Heart right ventricle (tissue), 16 donors: ENCODE measurements around the gene TBC1D14. TPM values are rescaled to one million over a fixed set of nuclear protein-coding genes. Genes with fewer than 3 reads are reported as not detected.
"Not testable (repeated sequence)": the region's sequence is repeated elsewhere in the genome, so short reads cannot be mapped to it uniquely, and the experiment has no call there.

Experiments
- ATAC-seq, 8 donors: fragments of 200-7000 bp; cut with Tn5 transposase; one replicate each; pipeline ENCODE4 v1.9.1; 2020; ENCODE audit warnings: mild to moderate bottlenecking in 8 of 8, moderate library complexity in 8 of 8, moderate number of reproducible peaks in 1 of 8
- DNase-seq, 2 donors: peaks; one replicate each; pipeline ENCODE4 v3.0.0-alpha.2; 2020
- H3K27ac ChIP-seq, 10 donors: fragments of 200-600 bp; sonication (generic) in 2 of 10; one replicate each; pipeline versions ENCODE4 v1.5.0 to v1.8.0; 2020 to 2022; ENCODE audit warnings: mild to moderate bottlenecking in 3 of 10
- H3K27me3 ChIP-seq, 7 donors: fragments of 200-600 bp; one replicate each; pipeline ENCODE4 v1.8.0; 2021 to 2022; ENCODE audit warnings: mild to moderate bottlenecking in 2 of 7
- H3K36me3 ChIP-seq, 9 donors: fragments of 200-600 bp; sonication (generic) in 1 of 9; one replicate each; pipeline versions ENCODE4 v1.5.0 to v1.8.0; 2020 to 2022; ENCODE audit warnings: mild to moderate bottlenecking in 2 of 9
- H3K4me1 ChIP-seq, 9 donors: fragments of 200-600 bp; sonication (generic) in 1 of 9; one replicate each; pipeline versions ENCODE4 v1.5.0 to v1.8.0; 2020 to 2022; ENCODE audit warnings: mild to moderate bottlenecking in 4 of 9
- H3K4me3 ChIP-seq, 10 donors: fragments of 200-600 bp; sonication (generic) in 2 of 10; one replicate each; pipeline versions ENCODE4 v1.5.0 to v1.8.0; 2020 to 2022; ENCODE audit warnings: mild to moderate bottlenecking in 7 of 10, moderate library complexity in 2 of 10
- H3K9me3 ChIP-seq, 11 donors: fragments of 200-600 bp in 10 of 11; sonication (generic) in 2 of 11; one replicate each; pipeline versions ENCODE4 v1.5.0 to v1.8.0; 2013 to 2022; ENCODE audit warnings: mild to moderate bottlenecking in 2 of 11, control low read depth in 1 of 11, moderate library complexity in 1 of 11
- CTCF ChIP-seq, 9 donors: fragments of 200-600 bp; sonication (generic) in 2 of 9; IDR thresholded peaks; one replicate each; pipeline versions ENCODE4 v1.5.0 to v1.8.0; 2021 to 2022; ENCODE audit warnings: antibody characterized with exemption in 9 of 9, mild to moderate bottlenecking in 5 of 9, moderate library complexity in 1 of 9
- WGBS, 2 donors: extraction: QIAGEN DNeasy Blood & Tissue Kit; methylation state at CpG; one replicate each; pipeline ENCODE4 v1.1.7; 2013; ENCODE audit warnings: inconsistent platforms in 1 of 2; 5-methylcytosine and 5-hydroxymethylcytosine counted together
- intact Hi-C, 10 donors: fragments of 100-400 bp; cut with DNase I; formaldehyde crosslinking; loops; one replicate each; pipeline versions ENCODE4 v1.11.1 to v1.14.2; 2022
- polyA plus RNA-seq, 2 donors: library from polyadenylated mRNA; stranded (reverse); fragments of 200-250 nt; gene quantifications; one replicate each; pipeline ENCODE4 v1.2.3, GENCODE V29; 2013
- total RNA-seq, 10 donors: library from RNA; stranded (reverse); fragmentation: NEBNext Ultra II Directional in 3 of 10; extraction: Animal tissue kit (Norgen Biotek cat#: 25700) in 3 of 10; gene quantifications; one replicate each; pipeline versions ENCODE4 v1.2.1 to v1.2.4, GENCODE V29; 2021 to 2023
- donor health status: Arrhythmogenic right ventricular cardiomyopathy.
- donor health status: ischemic (EF 13 %, LVEDD 7.1; RV severe dilation, severe dysfunction).
- donor health status: healthy with polysubstance abuse.
- donor health status: DM: no; HTN: yes; CAD: no.
- donor health status: DM: no; HTN: no; CAD: no.
- donor health status: ischemic (EF 25% LVEDD 6.9; RV normal size, moderate dysfunction).
- donor health status: ischemic (EF 25% LVEDD 5.7; RV mildly dilated, moderate dysfunction).
- donor health status: healthy.
- donor health status: DM: yes; HTN: yes; CAD: no.
- donor health status: Ischemic cardiomyopathy.
- donor health status: ischemic (EF 35%, LVEDD 5.7; RV mildly dilated, moderate dysfunction).
- donor health status: nonischemic (EF 11% LVEDD 7.7; RV severe dilation, severe dysfunction).
- donor health status: DM: yes; HTN: yes; CAD: no.
- donor health status: PGD.
- donor health status: ischemic (EF 29% LVEDD 5.4; RV normal size, mild dysfunction).
- donor health status: nonischemic (EF 23%, LVEDD 6.1; RV moderate dilation, normal function).

Gene TBC1D14
- total and polyA plus RNA-seq, 12 donors = 10.5 to 43.7 (median 32.6) TPM

- Histone ChIP-seq H3K36me3 (no peaks in the 10 kb centered on the region), H3K27me3 (peaks cover 0 to 6% (median 0%) of the 10 kb centered on the region in 7 donors), H3K27ac (no peak overlapping the region), H3K4me3 (no peak overlapping the region), H3K9me3 (no peaks in the 10 kb centered on the region), H3K4me1 (peaks cover 12 to 32% (median 25%) of the 10 kb centered on the region in 9 donors)
- no peak for ATAC-seq
- 87 to 93% methylated on average over 13 of the region's 13 CpGs for WGBS, 2 donors
- DNase-seq = no peak
- intact Hi-C loops = loop anchor here in 7 of 10 donors (5.0 to 10.0 kb wide), 4 partner anchors 82 to 169 kb away; partner anchors contain the start of gene GRPEL1 (in 2 of the 7)
- TF ChIP-seq CTCF (IDR thresholded peaks at IDR 0.05) = no peak
Measured at GRCh38 chr4:6905516-6906445, 3.8 kb upstream of the TBC1D14 start.

GRCh38 chr4:6906486-6906885 lies 3.1 kb upstream of the TBC1D14 start:
- not testable (repeated sequence) for DNase-seq, ATAC-seq, H3K4me3 ChIP-seq, H3K27me3 ChIP-seq, H3K9me3 ChIP-seq, H3K36me3 ChIP-seq, H3K27ac ChIP-seq
- peaks cover 16 to 39% (median 29%) of the 10 kb centered on the region in 9 donors for H3K4me1 ChIP-seq
- 88 to 92% methylated on average over 6 of the region's 6 CpGs for WGBS, 2 donors
- intact Hi-C loops = loop anchor here in 7 of 10 donors (5.0 to 10.0 kb wide), 4 partner anchors 81 to 168 kb away; partner anchors contain the start of gene GRPEL1 (in 2 of the 7)

- Histone ChIP-seq H3K9me3 (no peaks in the 10 kb centered on the region), H3K4me1 (peaks cover 16 to 45% (median 35%) of the 10 kb centered on the region in 9 donors), H3K36me3 (no peaks in the 10 kb centered on the region), H3K4me3 (peak overlapping the region in 1 of 10 donors; percentile 96), H3K27me3 (peaks cover 0 to 6% (median 0%) of the 10 kb centered on the region in 7 donors), H3K27ac (peak overlapping the region in 1 of 10 donors; percentile 100)
- peak in 7 of 9 donors; percentile 22 to 65 (median 45) for TF ChIP-seq CTCF (IDR thresholded peaks at IDR 0.05)
- intact Hi-C loops = loop anchor here in 7 of 10 donors (2.0 to 10.0 kb wide), 5 partner anchors 80 to 167 kb away; partner anchors contain the start of genes GRPEL1 (in 2 of the 7) and TADA2B (in 1 of the 7)
- DNase-seq (peak; percentile 39 to 47), ATAC-seq (no peak)
- 18 to 34% methylated on average over 22 of the region's 22 CpGs for WGBS, 2 donors
Measured at GRCh38 chr4:6907658-6908191, 1.9 kb upstream of the TBC1D14 start.

DNA sequence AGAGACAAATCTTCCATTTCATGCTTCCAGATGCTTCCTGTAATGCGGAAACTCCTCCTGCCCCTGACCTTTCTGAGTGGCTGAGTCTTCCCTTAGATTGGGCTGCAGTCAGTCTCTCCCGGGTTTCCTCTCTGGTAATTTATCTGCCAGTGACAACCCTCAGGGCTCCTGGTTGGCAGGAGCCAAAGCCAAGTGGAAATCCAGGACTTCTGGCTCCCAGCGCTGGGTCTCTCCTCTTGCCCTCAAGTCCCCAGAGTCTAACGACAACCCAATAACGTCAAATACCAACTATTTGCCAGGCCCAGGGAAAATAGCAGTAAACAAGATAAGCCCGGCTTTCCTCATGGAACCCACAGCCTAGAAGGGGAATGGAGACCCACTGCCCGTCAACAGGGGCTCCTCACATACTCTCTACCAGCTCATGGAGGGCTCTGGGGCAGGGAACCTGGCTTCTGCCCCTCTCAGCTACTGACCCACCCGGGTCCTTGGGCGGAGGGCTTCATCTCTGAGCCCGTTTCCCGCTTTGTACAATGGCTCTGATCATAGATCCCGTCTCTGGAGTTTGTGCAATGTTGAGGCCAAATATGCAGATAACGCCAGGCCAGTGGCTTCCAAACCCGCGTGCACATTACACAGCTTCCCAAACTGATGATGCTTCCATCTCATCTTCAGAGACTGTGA lies 1.1 kb upstream of the TBC1D14 start:
- no peak for TF ChIP-seq CTCF (IDR thresholded peaks at IDR 0.05)
- H3K27me3 ChIP-seq = peaks cover 0 to 6% (median 0%) of the 10 kb centered on the region in 7 donors

More for the DNA sequence above, 1.1 kb upstream of the TBC1D14 start:
- intact Hi-C loops = loop anchor here in 8 of 10 donors (1.0 to 10.0 kb wide), 6 partner anchors 79 to 166 kb away; partner anchors contain the start of genes GRPEL1 (in 3 of the 8) and TADA2B (in 1 of the 8)
- Histone ChIP-seq H3K9me3 (no peaks in the 10 kb centered on the region), H3K36me3 (no peaks in the 10 kb centered on the region), H3K4me3 (peak overlapping the region; percentile 76 to 99 (median 88)), H3K27ac (peak overlapping the region; percentile 97 to 100 (median 100)), H3K4me1 (peaks cover 16 to 48% (median 41%) of the 10 kb centered on the region in 9 donors)
- DNase-seq (no peak), ATAC-seq (peak in 3 of 8 donors; percentile 0 to 12 (median 0))
- 17 to 23% methylated on average over 15 of the region's 15 CpGs for WGBS, 2 donors
